Aorta (tissue), 5 donors: Measurements from ENCODE around the gene CCR3. TPM values are rescaled to one million over a fixed set of nuclear protein-coding genes. Genes with fewer than 3 reads are reported as not detected.
A peak's percentile ranks its signal among the peaks of the same experiment; 100 is the strongest.

Experiments used
- ATAC-seq: fragments of 200-7000 bp; cut with Tn5 transposase; one replicate; pipeline ENCODE4 v1.9.1; 2022; ENCODE audit warnings: moderate library complexity; ENCODE audit not compliant: low FRiP score
- DNase-seq, 2 donors: peaks; one replicate each; pipeline ENCODE4 v3.0.0-alpha.2; 2020
- H3K27ac ChIP-seq, 2 donors: one replicate each; pipeline ENCODE4 v1.5.1; 2013; ENCODE audit warnings: low read length in 2 of 2, mild to moderate bottlenecking in 2 of 2, moderate library complexity in 2 of 2, control low read depth in 1 of 2, inconsistent platforms in 1 of 2, low read depth in 1 of 2
- H3K27me3 ChIP-seq, 2 donors: one replicate each; pipeline ENCODE4 v1.6.1; 2013; ENCODE audit warnings: control low read depth in 1 of 2, low read length in 1 of 2, mild to moderate bottlenecking in 1 of 2, moderate library complexity in 1 of 2; ENCODE audit not compliant: insufficient read depth in 2 of 2, control insufficient read depth in 1 of 2
- H3K36me3 ChIP-seq, 2 donors: one replicate each; pipeline ENCODE4 v1.6.1; 2013; ENCODE audit warnings: control low read depth in 1 of 2, low read length in 1 of 2, mild to moderate bottlenecking in 1 of 2; ENCODE audit not compliant: insufficient read depth in 2 of 2, control insufficient read depth in 1 of 2
- H3K4me1 ChIP-seq, 2 donors: one replicate each; pipeline ENCODE4 v1.6.1; 2013; ENCODE audit warnings: low read length in 2 of 2, control low read depth in 1 of 2, mild to moderate bottlenecking in 1 of 2, moderate library complexity in 1 of 2; ENCODE audit not compliant: insufficient read depth in 2 of 2, control insufficient read depth in 1 of 2
- H3K4me3 ChIP-seq, 2 donors: one replicate each; pipeline ENCODE4 v1.5.1; 2013; ENCODE audit warnings: low read length in 2 of 2, control low read depth in 1 of 2, mild to moderate bottlenecking in 1 of 2
- H3K9me3 ChIP-seq: one replicate; pipeline ENCODE4 v1.6.1; 2013; ENCODE audit warnings: mild to moderate bottlenecking, low read length; ENCODE audit not compliant: control insufficient read depth
- WGBS, 2 donors: extraction: QIAGEN DNeasy Blood & Tissue Kit; methylation state at CpG; one replicate each; pipeline ENCODE4 v1.1.7; 2013; 5-methylcytosine and 5-hydroxymethylcytosine counted together
- intact Hi-C, 2 donors: fragments of 100-400 bp; cut with DNase I; formaldehyde crosslinking; loops; one replicate each; pipeline versions ENCODE4 v1.14.2 to v1.15.0; 2022
- polyA plus RNA-seq, 2 donors: library from polyadenylated mRNA; stranded (reverse); fragments of 200-250 nt; gene quantifications; one replicate each; pipeline ENCODE4 v1.2.3, GENCODE V29; 2013
- total RNA-seq, 2 donors: library from RNA; stranded (reverse); fragmentation: NEBNext Ultra II Directional; extraction: Animal tissue kit (Norgen Biotek cat#: 25700); gene quantifications; one replicate each; pipeline ENCODE4 v1.2.1, GENCODE V29; 2021
- donor health status: healthy with polysubstance abuse.
- donor health status: Bipolar disorder and iron deficiency.
- donor health status: DM: no; HTN: no; CAD: no.
- donor health status: DM: no; HTN: no; CAD: no.
- donor health status: DM: yes; HTN: yes; CAD: no.

Gene CCR3
- total and polyA plus RNA-seq, 4 donors = 0.29 TPM; not detected in 3

DNA sequence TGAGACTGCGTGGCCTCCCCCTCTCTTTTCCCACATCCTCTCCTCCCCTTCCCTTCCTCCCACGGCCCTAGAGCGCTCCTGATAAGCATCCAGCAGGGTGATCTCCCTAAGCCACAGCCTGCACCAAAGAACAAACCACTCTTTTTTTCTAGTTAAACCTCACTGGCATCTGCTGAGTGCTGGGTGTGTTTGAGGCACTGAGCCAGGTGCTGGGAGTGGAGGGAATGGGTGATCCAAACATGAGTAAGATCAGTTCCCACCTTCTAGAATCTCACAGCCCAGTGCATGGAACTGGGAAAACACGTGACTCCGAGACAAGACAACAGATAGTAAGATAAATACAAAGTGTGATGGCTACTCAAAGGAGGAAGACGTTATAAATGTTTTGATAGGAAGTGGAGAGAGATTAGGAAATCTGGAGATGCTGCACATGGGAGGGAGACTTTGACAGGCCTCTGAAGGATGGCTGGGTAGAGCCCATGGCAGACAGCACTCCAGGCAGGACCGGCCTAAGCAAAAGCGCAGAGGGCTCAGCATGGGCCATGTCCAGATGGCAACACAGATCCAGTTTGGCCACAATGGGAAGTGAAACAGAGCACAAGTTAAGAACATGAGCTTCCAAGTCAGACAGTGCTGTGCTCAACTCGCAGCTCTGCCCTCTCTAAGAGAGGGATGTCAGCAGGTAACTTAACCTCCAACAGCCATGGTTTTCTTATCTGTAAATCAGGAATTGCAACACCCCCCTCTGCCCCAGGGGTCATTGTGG lies 55.6 kb downstream of the CCR3 start:
- WGBS, 2 donors = 60 to 66% methylated on average over 9 of the region's 9 CpGs
- ATAC-seq = no peak
- no peaks in the 10 kb centered on the region for H3K4me1 ChIP-seq
- no peak overlapping the region for H3K4me3 ChIP-seq
- no peak overlapping the region for H3K27ac ChIP-seq
- DNase-seq = no peak
- no peaks in the 10 kb centered on the region for H3K36me3 ChIP-seq
- intact Hi-C loops = no loop called here
- H3K27me3 ChIP-seq = no peaks in the 10 kb centered on the region
- no peaks in the 10 kb centered on the region for H3K9me3 ChIP-seq

GRCh38 chr3:46298871-46299607 lies 56.8 kb downstream of the CCR3 start:
- intact Hi-C loops = no loop called here
- Histone ChIP-seq H3K4me1 (no peaks in the 10 kb centered on the region), H3K27me3 (no peaks in the 10 kb centered on the region), H3K4me3 (no peak overlapping the region), H3K9me3 (no peaks in the 10 kb centered on the region), H3K36me3 (no peaks in the 10 kb centered on the region), H3K27ac (no peak overlapping the region)
- DNase-seq (no peak), ATAC-seq (no peak)
- 75 to 82% methylated on average over 9 of the region's 9 CpGs for WGBS, 2 donors

DNA sequence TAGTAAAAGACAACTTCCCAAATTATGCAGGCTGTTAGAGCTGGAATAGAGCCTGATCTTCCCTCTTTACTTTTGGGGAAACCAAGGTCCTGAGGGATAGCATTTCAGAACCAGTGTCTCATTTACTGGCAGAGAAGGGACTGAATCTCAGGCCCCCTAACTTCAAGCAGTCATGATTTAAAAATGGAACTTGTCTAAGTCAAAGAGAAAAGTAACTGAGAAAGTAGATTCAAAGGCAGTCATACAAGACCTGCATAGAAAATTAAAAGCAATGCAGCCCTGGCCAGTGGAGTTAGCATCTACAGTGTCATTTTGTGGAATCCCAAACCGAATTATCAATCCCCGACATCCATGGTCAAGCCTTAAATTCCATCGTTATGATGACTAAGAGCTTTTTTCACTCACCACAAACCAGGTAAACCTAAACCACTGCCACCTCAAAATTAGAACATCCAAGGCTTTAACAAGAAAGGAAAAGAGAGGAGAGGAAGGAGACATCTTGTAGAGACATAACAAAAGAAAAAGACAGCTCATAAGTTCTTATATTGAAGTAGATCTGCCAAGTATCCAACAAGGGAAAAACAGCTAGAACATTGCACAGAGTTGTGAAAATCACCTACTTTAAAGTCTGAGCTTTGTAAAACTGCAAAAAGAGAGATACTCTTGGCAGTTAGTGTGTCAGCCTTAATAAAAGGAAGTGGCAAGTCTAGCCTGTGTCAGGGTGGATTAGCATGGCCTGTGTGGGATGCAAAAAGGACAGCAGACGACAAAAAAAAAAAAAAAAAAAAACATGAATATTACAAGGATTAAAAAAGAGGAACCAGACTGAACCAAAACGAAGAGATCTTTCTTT lies 57.6 kb downstream of the CCR3 start:
- intact Hi-C loops = no loop called here
- no peaks in the 10 kb centered on the region for H3K36me3 ChIP-seq
- H3K27me3 ChIP-seq = no peaks in the 10 kb centered on the region
- H3K4me3 ChIP-seq = no peak overlapping the region
- 74 to 83% methylated on average over 5 of the region's 5 CpGs for WGBS, 2 donors
- no peaks in the 10 kb centered on the region for H3K4me1 ChIP-seq
- ATAC-seq = no peak
- H3K27ac ChIP-seq = no peak overlapping the region
- DNase-seq = no peak
- no peaks in the 10 kb centered on the region for H3K9me3 ChIP-seq

GRCh38 chr3:46300461-46300789 lies 58.2 kb downstream of the CCR3 start:
- 68 to 71% methylated on average over 3 of the region's 3 CpGs for WGBS, 2 donors
- no peak for DNase-seq

DNA sequence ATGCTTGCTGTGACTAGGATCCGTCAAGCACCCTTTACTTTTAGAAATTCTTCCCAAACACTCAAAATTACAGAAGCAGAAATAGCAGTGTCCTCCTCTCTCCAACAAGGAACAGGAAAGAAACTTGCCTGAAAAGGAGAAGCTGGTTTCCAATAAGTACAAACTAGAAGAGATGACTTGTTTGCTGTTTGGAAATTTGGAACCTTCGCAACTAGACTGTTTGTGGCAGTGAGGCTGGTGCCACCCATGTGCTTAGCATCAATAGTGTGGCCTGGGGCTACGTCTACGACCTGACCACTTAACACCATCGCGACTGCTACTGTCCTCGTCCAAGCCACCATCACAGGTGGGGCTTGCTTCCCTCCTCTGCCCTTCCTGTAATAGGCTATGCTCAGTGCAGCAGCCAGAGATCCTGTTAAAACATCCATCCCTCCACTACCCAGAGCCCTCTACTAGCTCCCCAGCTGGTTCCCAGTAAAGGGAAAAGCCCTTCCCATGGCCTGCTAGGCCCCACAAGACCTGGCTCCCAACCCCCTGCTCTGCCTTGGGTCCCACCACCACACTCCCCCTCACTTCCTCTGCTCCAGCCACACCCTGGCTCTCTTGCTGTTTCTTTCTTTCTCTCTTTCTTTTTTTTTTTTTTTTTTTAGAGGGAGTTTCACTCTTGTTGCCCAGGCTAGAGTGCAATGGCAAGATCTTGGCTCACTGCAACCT lies 59.0 kb downstream of the CCR3 start:
- intact Hi-C loops = no loop called here
- ATAC-seq = peak; percentile 38
- 76 to 82% methylated on average over 7 of the region's 7 CpGs for WGBS, 2 donors
- Histone ChIP-seq H3K36me3 (no peaks in the 10 kb centered on the region), H3K4me3 (no peak overlapping the region), H3K4me1 (no peaks in the 10 kb centered on the region), H3K27ac (no peak overlapping the region), H3K9me3 (no peaks in the 10 kb centered on the region), H3K27me3 (no peaks in the 10 kb centered on the region)
- DNase-seq = no peak

More at GRCh38 chr3:46300461-46300789, 58.2 kb downstream of the CCR3 start:
- Histone ChIP-seq H3K36me3 (no peaks in the 10 kb centered on the region), H3K27me3 (no peaks in the 10 kb centered on the region), H3K9me3 (no peaks in the 10 kb centered on the region), H3K4me3 (no peak overlapping the region), H3K27ac (no peak overlapping the region), H3K4me1 (no peaks in the 10 kb centered on the region)
- no peak for ATAC-seq
- intact Hi-C loops = no loop called here

DNA sequence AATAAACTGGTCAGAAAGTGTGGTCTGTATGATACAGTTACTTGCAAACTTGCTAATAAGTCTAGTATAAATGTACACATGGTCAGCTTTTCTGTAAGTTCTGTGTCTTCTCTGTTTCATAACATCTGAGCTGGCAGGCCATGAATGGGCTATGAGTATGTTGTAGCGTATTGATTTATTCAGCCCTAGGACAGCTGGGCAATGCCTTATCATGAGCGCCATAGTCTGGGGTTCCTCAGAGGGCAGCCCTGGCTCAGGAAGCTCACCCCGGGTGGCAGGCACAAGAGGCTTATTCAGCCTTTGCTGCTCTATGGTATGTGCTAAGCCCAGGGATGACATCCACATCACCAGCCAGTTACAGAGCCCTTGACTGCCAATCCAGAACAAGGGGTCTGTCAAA lies 61.0 kb downstream of the CCR3 start:
- no peak overlapping the region for H3K4me3 ChIP-seq
- no peaks in the 10 kb centered on the region for H3K9me3 ChIP-seq
- WGBS, 2 donors = 84 to 88% methylated on average over 3 of the region's 3 CpGs
- ATAC-seq = no peak
- intact Hi-C loops = no loop called here
- DNase-seq = no peak
- no peaks in the 10 kb centered on the region for H3K4me1 ChIP-seq
- no peak overlapping the region for H3K27ac ChIP-seq
- no peaks in the 10 kb centered on the region for H3K36me3 ChIP-seq
- no peaks in the 10 kb centered on the region for H3K27me3 ChIP-seq

DNA sequence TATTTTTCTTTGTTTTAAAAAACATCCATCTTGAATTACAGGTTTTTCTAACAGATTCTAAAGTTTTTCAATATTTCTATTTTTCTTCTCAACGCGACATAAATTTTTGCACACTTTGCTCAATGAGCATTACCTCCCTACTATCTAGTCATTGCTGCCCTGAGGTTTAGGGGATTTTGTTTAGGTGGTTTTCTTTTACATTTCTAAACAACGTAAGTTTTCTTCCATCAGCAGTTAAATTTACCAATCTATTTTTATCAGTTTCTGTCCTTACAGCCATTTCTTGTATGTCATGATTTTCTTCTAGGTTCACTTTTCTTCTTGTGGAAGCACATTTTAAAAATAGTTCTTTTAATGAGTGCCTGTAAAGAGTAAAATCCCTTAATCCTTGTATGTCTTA lies 62.5 kb downstream of the CCR3 start:
- intact Hi-C loops = no loop called here
- H3K27ac ChIP-seq = no peak overlapping the region

DNA sequence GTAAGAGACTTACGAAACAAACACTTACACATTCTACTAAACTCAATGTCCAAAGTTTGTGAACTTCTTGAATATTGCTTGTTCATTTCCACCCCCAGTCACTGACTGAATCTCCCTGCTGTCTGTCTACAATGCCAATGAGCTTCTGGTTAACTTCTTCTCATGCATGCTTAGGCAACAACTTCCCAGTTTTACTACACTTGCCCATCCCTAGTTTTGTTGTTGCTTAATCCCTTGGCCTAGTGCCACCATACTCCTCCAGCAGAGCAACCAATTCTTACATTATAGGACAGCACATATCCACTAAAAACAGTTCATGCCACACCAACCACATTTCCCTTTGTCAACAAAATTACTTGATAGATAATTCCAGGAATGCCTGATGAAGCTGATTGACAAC lies 70.7 kb downstream of the CCR3 start:
- H3K4me3 ChIP-seq = no peak overlapping the region
- no peaks in the 10 kb centered on the region for H3K9me3 ChIP-seq
- no peaks in the 10 kb centered on the region for H3K4me1 ChIP-seq
- no peaks in the 10 kb centered on the region for H3K36me3 ChIP-seq
- DNase-seq (no peak), ATAC-seq (no peak)
- H3K27ac ChIP-seq = no peak overlapping the region
- H3K27me3 ChIP-seq = peaks cover 0 to 2% of the 10 kb centered on the region in 2 donors
- intact Hi-C loops = no loop called here
- 78 to 96% methylated on average over 1 of the region's 1 CpG for WGBS, 2 donors

More for the DNA sequence above, 62.5 kb downstream of the CCR3 start:
- ATAC-seq = no peak
- Histone ChIP-seq H3K36me3 (no peaks in the 10 kb centered on the region), H3K4me1 (no peaks in the 10 kb centered on the region), H3K9me3 (no peaks in the 10 kb centered on the region), H3K4me3 (no peak overlapping the region), H3K27me3 (no peaks in the 10 kb centered on the region)
- DNase-seq = no peak
- WGBS, 2 donors = 80 to 82% methylated on average over 3 of the region's 3 CpGs
